ENCODE measurements around the gene INF2.

DNA sequence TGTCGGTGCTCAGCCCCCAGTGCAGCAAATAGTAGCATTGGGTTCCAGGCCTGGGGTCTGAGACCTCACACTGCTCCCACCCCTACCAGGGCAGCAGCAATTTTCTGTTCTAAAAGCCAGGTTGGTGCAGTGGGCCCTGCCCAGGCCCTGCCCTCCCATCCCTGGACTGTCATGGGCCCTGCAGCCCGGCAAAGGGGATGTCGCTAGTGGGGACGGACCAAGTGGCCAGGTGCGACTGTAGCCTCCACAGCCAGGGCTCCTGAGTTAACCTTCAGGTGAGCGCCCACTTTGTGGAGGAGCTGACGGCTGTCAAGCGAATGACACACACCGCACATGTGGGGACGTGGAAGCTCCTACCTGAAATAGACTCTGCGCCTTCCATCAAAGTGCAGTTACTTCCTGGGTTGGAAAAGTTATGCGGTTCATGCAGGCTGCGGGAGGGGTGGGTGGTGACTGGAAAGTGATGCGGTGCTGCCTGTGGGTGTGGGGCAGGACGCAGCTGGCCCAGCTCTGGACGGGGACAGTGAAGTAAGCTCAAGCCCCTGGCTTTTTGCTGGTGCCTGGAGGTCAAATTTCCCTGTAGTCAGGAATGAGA lies 1.5 kb downstream of the INF2 start:
- TF ChIP-seq, protein P1, sequence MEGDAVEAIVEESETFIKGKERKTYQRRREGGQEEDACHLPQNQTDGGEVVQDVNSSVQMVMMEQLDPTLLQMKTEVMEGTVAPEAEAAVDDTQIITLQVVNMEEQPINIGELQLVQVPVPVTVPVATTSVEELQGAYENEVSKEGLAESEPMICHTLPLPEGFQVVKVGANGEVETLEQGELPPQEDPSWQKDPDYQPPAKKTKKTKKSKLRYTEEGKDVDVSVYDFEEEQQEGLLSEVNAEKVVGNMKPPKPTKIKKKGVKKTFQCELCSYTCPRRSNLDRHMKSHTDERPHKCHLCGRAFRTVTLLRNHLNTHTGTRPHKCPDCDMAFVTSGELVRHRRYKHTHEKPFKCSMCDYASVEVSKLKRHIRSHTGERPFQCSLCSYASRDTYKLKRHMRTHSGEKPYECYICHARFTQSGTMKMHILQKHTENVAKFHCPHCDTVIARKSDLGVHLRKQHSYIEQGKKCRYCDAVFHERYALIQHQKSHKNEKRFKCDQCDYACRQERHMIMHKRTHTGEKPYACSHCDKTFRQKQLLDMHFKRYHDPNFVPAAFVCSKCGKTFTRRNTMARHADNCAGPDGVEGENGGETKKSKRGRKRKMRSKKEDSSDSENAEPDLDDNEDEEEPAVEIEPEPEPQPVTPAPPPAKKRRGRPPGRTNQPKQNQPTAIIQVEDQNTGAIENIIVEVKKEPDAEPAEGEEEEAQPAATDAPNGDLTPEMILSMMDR (IDR thresholded peaks at IDR 0.05) = no peak
- TF ChIP-seq POLR2A (IDR thresholded peaks at IDR 0.05) = no peak

Measured in prostate gland (tissue), 2 donors.